Measurements from ENCODE around the gene PDHX. TPM values are rescaled to one million over a fixed set of nuclear protein-coding genes. Genes with fewer than 3 reads are reported as not detected.

The PDHX gene
- total RNA-seq, 6 experiments from 2014 or later = 21.3 to 31.3 (median 28.8) TPM

- no peaks in the 10 kb centered on the region for H3K36me3 ChIP-seq
- intact Hi-C loops (cut with DNase I) = no loop called here
Observed at GRCh38 chr11:35042224-35042623, 125.8 kb downstream of the PDHX start.

GRCh38 chr11:35042913-35043312, 126.5 kb downstream of the PDHX start:
- H3K4me3 ChIP-seq = no peak overlapping the region
- ATAC-seq (no peak), DNase-seq (no peak)
- TF ChIP-seq POLR2A (IDR thresholded peaks at IDR 0.05) (no peak), CTCF (IDR thresholded peaks at IDR 0.05) (no peak)
- H3K36me3 ChIP-seq = no peaks in the 10 kb centered on the region
- no peaks in the 10 kb centered on the region for H3K27me3 ChIP-seq
- intact Hi-C loops (cut with DNase I) = no loop called here
- H3K9me3 ChIP-seq = no peaks in the 10 kb centered on the region
- peaks cover 0 to 8% (median 0%) of the 10 kb centered on the region in 4 donors for H3K4me1 ChIP-seq
- 58% methylated on average over 2 of the region's 3 CpGs for WGBS (ENCODE audit: insufficient coverage, low coverage, low lambda C conversion rate, missing lambda C conversion rate)
- H3K27ac ChIP-seq = no peak overlapping the region

More at GRCh38 chr11:35042224-35042623, 125.8 kb downstream of the PDHX start:
- Histone ChIP-seq H3K9me3 (no peaks in the 10 kb centered on the region), H3K27ac (no peak overlapping the region), H3K4me1 (peaks cover 0 to 8% (median 0%) of the 10 kb centered on the region in 4 donors), H3K4me3 (no peak overlapping the region), H3K27me3 (no peaks in the 10 kb centered on the region)
- no peak for ATAC-seq
- TF ChIP-seq CTCF (IDR thresholded peaks at IDR 0.05) = no peak
- no peak for TF ChIP-seq POLR2A (IDR thresholded peaks at IDR 0.05)
- DNase-seq = no peak

- peaks cover 0 to 8% (median 0%) of the 10 kb centered on the region in 4 donors for H3K4me1 ChIP-seq
- intact Hi-C loops (cut with DNase I) = no loop called here
- no peak overlapping the region for H3K4me3 ChIP-seq
- H3K36me3 ChIP-seq = no peaks in the 10 kb centered on the region
- no peaks in the 10 kb centered on the region for H3K9me3 ChIP-seq
- TF ChIP-seq CTCF (IDR thresholded peaks at IDR 0.05) = no peak
- no peak for TF ChIP-seq POLR2A (IDR thresholded peaks at IDR 0.05)
- no peaks in the 10 kb centered on the region for H3K27me3 ChIP-seq
- WGBS (ENCODE audit: insufficient coverage, low coverage, low lambda C conversion rate, missing lambda C conversion rate) = 73% methylated on average over 1 of the region's 1 CpG
- ATAC-seq = no peak
- no peak overlapping the region for H3K27ac ChIP-seq
- no peak for DNase-seq
Observed at GRCh38 chr11:35043936-35044335, 127.5 kb downstream of the PDHX start.

- no peak for DNase-seq
- intact Hi-C loops (cut with DNase I) = no loop called here
Observed at GRCh38 chr11:35045236-35045820, 128.9 kb downstream of the PDHX start.

More at GRCh38 chr11:35045236-35045820, 128.9 kb downstream of the PDHX start:
- Histone ChIP-seq H3K36me3 (no peaks in the 10 kb centered on the region), H3K4me3 (no peak overlapping the region), H3K9me3 (no peaks in the 10 kb centered on the region), H3K27ac (no peak overlapping the region), H3K27me3 (no peaks in the 10 kb centered on the region), H3K4me1 (peaks cover 0 to 8% (median 0%) of the 10 kb centered on the region in 4 donors)
- no peak for TF ChIP-seq POLR2A (IDR thresholded peaks at IDR 0.05)
- TF ChIP-seq CTCF (IDR thresholded peaks at IDR 0.05) = no peak
- WGBS (ENCODE audit: insufficient coverage, low coverage, low lambda C conversion rate, missing lambda C conversion rate) = 16% methylated on average over 8 of the region's 8 CpGs
- ATAC-seq = peak; percentile 62 to 91 (median 86)

Small RNA genes within 50 kb of the gene (microRNA-seq; reads per million reads assigned to microRNA genes)
- gene MIR1343 = 3.2 to 3.5 reads per million in 2 donors

Small RNA genes within 50 kb of the gene (small RNA-seq; reads per million reads assigned to genes)
- 0 to 0.91 reads per million in 2 experiments for gene MIR1343

Other genes starting within 250 kb of the PDHX start
- gene APIP, start 239 bp upstream of the PDHX start, total RNA-seq = 10 to 100 TPM in 5 of 6 experiments, 1 to 10 TPM in 1; 9.4 to 19.7 (median 14.5) TPM
- gene CD44, start 222.6 kb downstream of the PDHX start, total RNA-seq = 10 to 100 TPM; 12.2 to 64.1 (median 22.9) TPM

All from right lobe of liver (tissue), 6 donors.